T-helper 17 cell (primary cell): ENCODE measurements around the gene ZNHIT2. TPM values are rescaled to one million over a fixed set of nuclear protein-coding genes. Genes with fewer than 3 reads are reported as not detected.
A peak's percentile ranks its signal among the peaks of the same experiment; 100 is the strongest.
"Not testable (repeated sequence)": the region's sequence is repeated elsewhere in the genome, so short reads cannot be mapped to it uniquely, and the experiment has no call there.

Source experiments
- ATAC-seq: fragments of 150-1000 bp; cut with Tn5 transposase; 2 replicates; pipeline ENCODE4 v1.10.0; 2021; ENCODE audit warnings: mild to moderate bottlenecking, moderate library complexity
- DNase-seq, 3 donors: peaks; one replicate each; pipeline versions ENCODE4 v3.0.0 to v3.0.0-alpha.2; 2020 to 2021
- H3K9me3 ChIP-seq: one replicate; pipeline ENCODE4 v1.7.0; 2013; ENCODE audit warnings: low read length, mild to moderate bottlenecking; ENCODE audit not compliant: control insufficient read depth, poor library complexity, severe bottlenecking
- H3K27ac Mint-ChIP-seq: one replicate; pipeline ENCODE4 v1.8.0; 2022; ENCODE audit warnings: mild to moderate bottlenecking, moderate library complexity, mixed read lengths
- H3K27me3 Mint-ChIP-seq: one replicate; pipeline ENCODE4 v1.8.0; 2022; ENCODE audit warnings: mixed read lengths
- H3K36me3 Mint-ChIP-seq: one replicate; pipeline ENCODE4 v1.8.0; 2022; ENCODE audit warnings: low read depth, mixed read lengths
- H3K4me1 Mint-ChIP-seq: one replicate; pipeline ENCODE4 v1.8.0; 2022; ENCODE audit warnings: mild to moderate bottlenecking, mixed read lengths
- H3K4me3 Mint-ChIP-seq: one replicate; pipeline ENCODE4 v1.8.0; 2022; ENCODE audit warnings: mild to moderate bottlenecking, moderate library complexity, mixed read lengths
- total RNA-seq, 4 donors: library from RNA in 2 of 4; stranded (reverse) in 2 of 4; gene quantifications; one replicate each; pipeline ENCODE4 v1.2.3 and lab custom pipeline; 2022 to 2026

Gene ZNHIT2
- total RNA-seq, 2 donors from 2014 or later = 7.5 to 8.7 TPM

- Mint-ChIP-seq H3K4me1 (peaks cover 31% of the 10 kb centered on the region), H3K4me3 (peak overlapping the region; percentile 99), H3K36me3 (peaks cover 12% of the 10 kb centered on the region), H3K27me3 (no peaks in the 10 kb centered on the region), H3K27ac (peak overlapping the region; percentile 99)
- DNase-seq (no peak), ATAC-seq (no peak)
- H3K9me3 ChIP-seq = no peaks in the 10 kb centered on the region
Measured at GRCh38 chr11:65120831-65121230, 3.3 kb upstream of the ZNHIT2 start.

- Mint-ChIP-seq H3K4me1 (peaks cover 31% of the 10 kb centered on the region), H3K27me3 (no peaks in the 10 kb centered on the region), H3K4me3 (peak overlapping the region; percentile 28), H3K27ac (peak overlapping the region; percentile 99), H3K36me3 (peaks cover 12% of the 10 kb centered on the region)
- ATAC-seq (no peak), DNase-seq (no peak)
- no peaks in the 10 kb centered on the region for H3K9me3 ChIP-seq
Measured at GRCh38 chr11:65119670-65119995, 2.1 kb upstream of the ZNHIT2 start.

GRCh38 chr11:65118891-65119669 lies 1.6 kb upstream of the ZNHIT2 start:
- H3K27me3 Mint-ChIP-seq, H3K9me3 ChIP-seq, DNase-seq, ATAC-seq, H3K36me3 Mint-ChIP-seq: not testable (repeated sequence)
- Mint-ChIP-seq H3K4me3 (peak overlapping the region; percentile 28), H3K4me1 (peaks cover 28% of the 10 kb centered on the region), H3K27ac (peak overlapping the region; percentile 99)

GRCh38 chr11:65118097-65118837 lies 766 bp upstream of the ZNHIT2 start:
- H3K9me3 ChIP-seq = no peaks in the 10 kb centered on the region
- H3K36me3 Mint-ChIP-seq = peaks cover 10% of the 10 kb centered on the region
- no peaks in the 10 kb centered on the region for H3K27me3 Mint-ChIP-seq
- peak overlapping the region; percentile 99 for H3K27ac Mint-ChIP-seq
- DNase-seq = no peak
- ATAC-seq = no peak
- H3K4me1 Mint-ChIP-seq = peaks cover 31% of the 10 kb centered on the region
- peak overlapping the region; percentile 94 for H3K4me3 Mint-ChIP-seq

GRCh38 chr11:65116370-65117205 lies 913 bp downstream of the ZNHIT2 start:
- peak overlapping the region; percentile 94 for H3K4me3 Mint-ChIP-seq
- H3K9me3 ChIP-seq = no peaks in the 10 kb centered on the region
- H3K27ac Mint-ChIP-seq = peak overlapping the region; percentile 99
- H3K36me3 Mint-ChIP-seq = peaks cover 5% of the 10 kb centered on the region
- H3K27me3 Mint-ChIP-seq = no peaks in the 10 kb centered on the region
- ATAC-seq = peak; percentile 20
- H3K4me1 Mint-ChIP-seq = peaks cover 32% of the 10 kb centered on the region
- DNase-seq = peak in 2 of 3 donors; percentile 36 to 46

GRCh38 chr11:65115361-65116082 lies 2.0 kb downstream of the ZNHIT2 start:
- Mint-ChIP-seq H3K4me3 (peak overlapping the region; percentile 61), H3K36me3 (no peaks in the 10 kb centered on the region), H3K4me1 (peaks cover 28% of the 10 kb centered on the region), H3K27ac (peak overlapping the region; percentile 99), H3K27me3 (no peaks in the 10 kb centered on the region)
- H3K9me3 ChIP-seq = no peaks in the 10 kb centered on the region
- no peak for ATAC-seq
- no peak for DNase-seq

GRCh38 chr11:65114538-65115171 lies 2.8 kb downstream of the ZNHIT2 start:
- Mint-ChIP-seq H3K27ac (peak overlapping the region; percentile 99), H3K4me3 (peak overlapping the region; percentile 61), H3K4me1 (peaks cover 32% of the 10 kb centered on the region), H3K36me3 (no peaks in the 10 kb centered on the region), H3K27me3 (no peaks in the 10 kb centered on the region)
- no peak for ATAC-seq
- H3K9me3 ChIP-seq = no peaks in the 10 kb centered on the region
- no peak for DNase-seq

GRCh38 chr11:65113839-65114238 lies 3.7 kb downstream of the ZNHIT2 start:
- H3K27ac Mint-ChIP-seq = peak overlapping the region; percentile 97
- DNase-seq = no peak

GRCh38 chr11:65113361-65113756 lies 4.1 kb downstream of the ZNHIT2 start:
- DNase-seq (no peak), ATAC-seq (no peak)
- peak overlapping the region; percentile 97 for H3K4me3 Mint-ChIP-seq
- H3K36me3 Mint-ChIP-seq = no peaks in the 10 kb centered on the region
- H3K9me3 ChIP-seq = no peaks in the 10 kb centered on the region
- H3K27ac Mint-ChIP-seq = peak overlapping the region; percentile 97
- H3K27me3 Mint-ChIP-seq = no peaks in the 10 kb centered on the region
- H3K4me1 Mint-ChIP-seq = peaks cover 27% of the 10 kb centered on the region

More at GRCh38 chr11:65113839-65114238, 3.7 kb downstream of the ZNHIT2 start:
- peak overlapping the region; percentile 43 for H3K4me3 Mint-ChIP-seq
- H3K36me3 Mint-ChIP-seq = no peaks in the 10 kb centered on the region
- no peaks in the 10 kb centered on the region for H3K9me3 ChIP-seq
- H3K4me1 Mint-ChIP-seq = peaks cover 32% of the 10 kb centered on the region
- ATAC-seq = no peak
- H3K27me3 Mint-ChIP-seq = no peaks in the 10 kb centered on the region

- H3K4me1 Mint-ChIP-seq = peaks cover 25% of the 10 kb centered on the region
- peak; percentile 54 for ATAC-seq
- peak overlapping the region; percentile 97 for H3K27ac Mint-ChIP-seq
- no peaks in the 10 kb centered on the region for H3K9me3 ChIP-seq
- peak; percentile 67 to 76 (median 70) for DNase-seq
- H3K4me3 Mint-ChIP-seq = peak overlapping the region; percentile 97
- no peaks in the 10 kb centered on the region for H3K27me3 Mint-ChIP-seq
- H3K36me3 Mint-ChIP-seq = no peaks in the 10 kb centered on the region
Measured at GRCh38 chr11:65112546-65113360, 4.7 kb downstream of the ZNHIT2 start.

GRCh38 chr11:65111744-65112545 lies 5.6 kb downstream of the ZNHIT2 start, which contains the start of gene TM7SF2:
Gene TM7SF2, plus strand, starts transcription at chr11:65111872. Its CDS starts 144 bp downstream, at chr11:65112016.
- Mint-ChIP-seq H3K27ac (peak within 1 kb of the TSS; percentile 97), H3K4me3 (peak within 1 kb of the TSS; percentile 97), H3K36me3 (no peaks in the 10 kb centered on the region), H3K4me1 (peaks cover 23% of the 10 kb centered on the region), H3K27me3 (no peaks in the 10 kb centered on the region)
- DNase-seq (peak; percentile 89 to 95 (median 92)), ATAC-seq (peak; percentile 80)
- H3K9me3 ChIP-seq = no peaks in the 10 kb centered on the region
